G401.6 (cell line): ENCODE measurements around the gene BRME1.
"Not testable (repeated sequence)": the region's sequence is repeated elsewhere in the genome, so short reads cannot be mapped to it uniquely, and the experiment has no call there.

Source experiments
- FAIRE-seq: peaks from 2 replicates; lab custom pipeline; 2012; peaks lifted over from hg19 to GRCh38; lab: Jason Lieb, UNC

Gene BRME1

DNA sequence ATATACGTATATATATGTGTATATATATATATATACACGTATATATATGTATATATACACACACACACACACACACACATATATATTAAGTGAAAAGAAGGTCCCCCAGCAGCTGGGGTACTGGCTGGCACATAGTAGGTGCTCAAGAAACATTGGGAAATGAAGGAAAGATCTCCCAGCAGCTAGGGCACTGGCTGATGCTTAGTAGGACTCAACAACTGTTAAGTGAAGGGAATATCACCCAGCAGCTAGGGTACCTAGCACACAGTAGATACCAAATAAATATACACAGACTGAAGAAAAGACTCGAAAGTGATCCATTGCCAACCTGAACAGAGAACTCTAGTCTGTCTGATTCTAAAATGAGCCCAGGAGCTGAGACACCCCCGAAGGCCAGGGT lies 20.1 kb upstream of the BRME1 start:
- no peak for FAIRE-seq

DNA sequence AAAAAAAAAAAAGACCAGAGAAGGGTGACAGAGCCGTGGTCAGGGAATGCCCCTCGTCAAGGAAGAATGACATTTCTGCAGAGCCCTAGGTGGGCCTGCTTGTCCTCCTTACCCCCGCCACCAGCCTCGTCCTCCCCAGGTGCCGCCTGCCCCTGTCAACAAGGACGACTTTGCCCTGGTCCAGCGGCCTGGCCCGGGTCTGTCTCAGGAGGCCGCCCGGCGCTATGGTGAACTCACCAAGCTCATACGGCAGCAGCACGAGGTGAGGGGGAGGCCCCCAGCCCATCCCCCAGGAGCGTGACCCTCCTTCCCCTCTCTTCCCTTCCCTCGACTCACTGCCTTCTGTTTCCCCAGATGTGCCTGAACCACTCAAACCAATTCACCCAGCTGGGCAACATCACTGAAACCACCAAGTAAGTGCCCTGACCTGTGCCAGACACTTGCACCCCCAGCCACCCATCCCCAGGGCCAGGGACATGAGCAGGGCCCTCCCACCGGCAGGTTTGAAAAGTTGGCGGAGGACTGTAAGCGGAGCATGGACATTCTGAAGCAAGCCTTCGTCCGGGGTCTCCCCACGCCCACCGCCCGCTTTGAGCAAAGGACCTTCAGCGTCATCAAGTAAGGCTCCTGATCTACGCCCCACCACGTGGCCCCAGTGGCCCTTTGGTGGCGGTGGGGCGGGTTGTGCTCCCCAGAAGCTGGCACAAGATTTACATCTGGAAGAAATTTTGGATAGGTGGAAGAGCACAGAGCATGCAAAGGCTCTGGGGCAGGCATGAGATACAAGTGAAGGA lies 17.5 kb upstream of the BRME1 start:
- FAIRE-seq = no peak

GRCh38 chr19:13922118-13922517 lies 16.2 kb upstream of the BRME1 start:
- FAIRE-seq = not testable (repeated sequence)

DNA sequence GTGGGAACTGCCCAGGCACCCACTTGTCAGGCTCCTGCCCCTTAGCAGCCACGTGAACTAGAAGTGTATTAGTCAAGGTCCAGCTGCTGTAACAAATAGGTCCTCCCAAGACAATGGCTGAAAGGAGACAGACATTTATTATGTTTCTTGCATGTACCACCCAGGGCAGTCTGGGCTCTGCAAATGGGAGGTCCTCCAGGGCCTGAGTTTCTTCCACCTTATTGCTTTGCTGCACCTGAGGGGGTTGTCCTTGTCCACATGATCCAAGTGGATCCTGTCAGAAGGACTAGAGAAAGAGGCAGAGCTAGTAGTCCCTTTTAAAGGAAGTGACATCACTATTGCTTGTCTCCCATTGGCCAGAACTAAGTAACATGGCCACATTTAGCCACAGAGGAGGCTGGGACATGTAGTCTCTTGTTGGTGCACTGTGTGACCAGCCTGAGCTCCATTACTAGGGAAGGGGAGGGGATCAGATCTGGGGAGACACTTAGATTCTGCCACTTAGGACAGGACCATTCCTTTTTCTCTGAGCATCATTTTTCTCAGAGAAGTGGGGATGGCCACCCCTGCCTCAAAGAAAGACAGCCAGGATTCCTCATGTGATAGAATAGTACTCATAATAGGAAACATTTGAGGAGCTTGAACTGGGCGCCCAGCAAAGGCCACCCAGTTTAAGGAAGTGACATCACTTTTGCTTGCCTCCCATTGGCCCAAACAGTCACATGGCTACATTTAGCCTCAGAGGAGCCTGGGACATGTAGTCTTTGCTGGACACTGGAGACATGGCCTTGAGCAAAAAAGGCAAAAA lies 15.2 kb upstream of the BRME1 start:
- FAIRE-seq = peak; percentile 41

DNA sequence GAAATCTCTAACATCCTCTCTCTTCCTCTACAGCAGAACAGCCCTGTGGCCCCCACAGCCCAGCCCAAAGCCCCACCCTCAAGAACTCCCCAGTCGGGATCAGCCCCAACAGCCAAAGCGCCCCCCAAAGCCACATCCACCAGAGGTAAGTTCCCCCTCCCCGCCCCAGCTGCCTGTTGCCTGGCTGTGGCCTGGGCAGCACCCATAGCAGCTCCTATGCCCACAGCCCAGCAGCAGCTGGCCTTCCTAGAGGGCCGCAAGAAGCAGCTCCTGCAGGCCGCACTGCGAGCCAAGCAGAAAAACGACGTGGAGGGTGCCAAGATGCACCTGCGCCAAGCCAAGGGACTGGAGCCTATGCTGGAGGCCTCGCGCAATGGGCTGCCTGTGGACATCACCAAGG lies 14.6 kb upstream of the BRME1 start:
- FAIRE-seq = no peak

DNA sequence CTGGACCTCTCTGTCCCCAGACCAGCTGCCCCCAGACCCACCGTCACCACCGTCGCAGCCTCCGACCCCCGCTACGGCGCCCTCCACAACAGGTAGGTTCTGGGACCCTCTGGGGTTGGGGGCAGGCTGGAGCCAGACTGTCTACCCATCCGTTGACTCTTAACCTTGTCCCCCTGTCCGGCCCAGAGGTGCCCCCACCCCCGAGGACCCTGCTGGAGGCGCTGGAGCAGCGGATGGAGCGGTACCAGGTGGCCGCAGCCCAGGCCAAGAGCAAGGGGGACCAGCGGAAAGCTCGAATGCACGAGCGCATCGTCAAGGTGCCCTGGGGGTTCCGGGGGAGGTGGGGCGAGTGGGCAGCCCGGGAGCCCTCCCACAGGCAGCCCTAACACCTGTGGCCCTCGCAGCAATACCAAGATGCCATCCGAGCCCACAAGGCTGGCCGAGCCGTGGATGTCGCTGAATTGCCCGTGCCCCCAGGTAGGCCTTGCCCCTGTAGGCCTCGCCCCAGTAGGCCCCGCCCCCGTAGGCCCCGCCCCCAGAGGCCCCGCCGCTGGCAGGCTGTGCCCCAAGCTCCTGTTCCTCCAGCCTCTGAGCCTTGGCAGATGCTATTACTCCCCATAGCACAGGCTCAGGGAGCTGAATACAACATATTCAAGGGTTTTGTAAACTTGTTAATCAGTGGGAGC lies 13.0 kb upstream of the BRME1 start:
- no peak for FAIRE-seq

DNA sequence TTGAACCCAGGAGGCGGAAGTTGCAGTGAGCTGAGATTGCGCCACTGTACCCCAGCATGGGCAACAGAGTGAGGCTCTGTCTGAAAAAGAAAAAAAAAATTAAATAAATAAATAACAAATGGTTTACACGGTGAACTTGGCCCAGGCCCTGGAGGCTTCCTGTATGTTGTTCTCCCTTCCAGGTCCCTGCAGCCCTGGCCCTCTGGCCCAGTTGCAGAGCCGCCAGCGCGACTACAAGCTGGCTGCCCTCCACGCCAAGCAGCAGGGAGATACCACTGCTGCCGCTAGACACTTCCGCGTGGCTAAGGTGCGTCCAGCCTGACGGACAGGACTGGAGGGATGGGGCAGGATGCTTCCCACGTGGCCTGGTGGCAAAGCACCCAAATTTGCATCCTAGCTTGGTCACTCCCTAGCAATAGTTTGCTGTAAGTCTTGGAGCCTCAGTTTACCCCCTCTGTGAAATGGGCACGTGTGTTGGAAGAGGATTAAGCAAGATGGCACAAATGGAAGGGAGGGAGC lies 12.0 kb upstream of the BRME1 start:
- no peak for FAIRE-seq

- no peak for FAIRE-seq
Observed at GRCh38 chr19:13914777-13915176, 8.9 kb upstream of the BRME1 start.

- FAIRE-seq = no peak
Observed at GRCh38 chr19:13913352-13913751, 7.4 kb upstream of the BRME1 start.

- FAIRE-seq = no peak
Observed at GRCh38 chr19:13909430-13909829, 3.5 kb upstream of the BRME1 start.

- no peak for FAIRE-seq
Observed at GRCh38 chr19:13908674-13909073, 2.8 kb upstream of the BRME1 start.

DNA sequence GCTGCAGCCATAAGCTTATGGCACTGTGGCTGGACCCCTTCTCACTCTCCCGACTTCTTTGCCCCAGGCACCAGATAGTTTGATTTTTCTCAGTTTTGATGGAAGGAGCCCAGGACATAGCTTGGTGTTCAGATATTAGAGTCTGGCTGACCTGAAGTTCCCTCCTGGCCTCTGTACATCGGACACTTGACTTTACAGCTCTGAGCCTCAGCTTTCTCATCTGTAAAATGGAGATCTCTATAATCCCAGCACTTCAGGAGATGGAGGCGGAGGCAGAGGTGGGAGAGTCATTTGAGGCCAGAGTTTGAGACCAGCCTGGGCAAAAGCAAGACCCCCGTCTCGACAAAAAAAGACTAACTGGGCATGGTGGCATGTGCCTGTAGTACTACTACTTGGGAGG lies 993 bp upstream of the BRME1 start:
- no peak for FAIRE-seq

GRCh38 chr19:13906521-13906904 lies 596 bp upstream of the BRME1 start:
- FAIRE-seq = no peak

DNA sequence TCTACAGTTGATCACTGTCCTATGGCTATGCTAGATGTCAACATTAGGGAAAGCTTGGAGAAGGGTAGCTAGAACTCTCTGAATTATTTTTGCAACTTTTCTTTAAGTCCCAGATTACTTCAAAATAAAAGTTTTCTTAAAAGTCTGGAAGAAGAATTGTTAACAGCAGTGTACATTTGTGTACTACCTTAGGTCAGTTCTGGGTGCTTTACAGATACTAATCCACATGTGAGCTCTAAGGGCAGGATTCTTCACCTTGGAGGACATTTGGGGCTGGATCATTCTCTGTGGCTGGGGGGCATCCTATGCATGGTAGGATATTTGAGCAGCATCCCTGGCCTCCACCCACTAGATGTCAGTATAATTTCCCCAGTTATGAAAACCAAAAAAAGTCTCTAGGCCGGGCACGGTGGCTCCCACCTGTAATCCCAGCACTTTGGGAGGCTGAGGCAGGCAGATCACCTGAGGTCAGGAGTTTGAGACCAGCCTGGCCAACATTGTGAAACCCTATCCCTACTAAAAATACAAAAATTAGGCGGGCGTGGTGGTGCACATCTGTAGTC lies 2.8 kb downstream of the BRME1 start:
- no peak for FAIRE-seq

GRCh38 chr19:13899912-13900584 lies 5.9 kb downstream of the BRME1 start:
- FAIRE-seq = no peak

GRCh38 chr19:13899393-13899792 lies 6.5 kb downstream of the BRME1 start:
- FAIRE-seq = no peak

DNA sequence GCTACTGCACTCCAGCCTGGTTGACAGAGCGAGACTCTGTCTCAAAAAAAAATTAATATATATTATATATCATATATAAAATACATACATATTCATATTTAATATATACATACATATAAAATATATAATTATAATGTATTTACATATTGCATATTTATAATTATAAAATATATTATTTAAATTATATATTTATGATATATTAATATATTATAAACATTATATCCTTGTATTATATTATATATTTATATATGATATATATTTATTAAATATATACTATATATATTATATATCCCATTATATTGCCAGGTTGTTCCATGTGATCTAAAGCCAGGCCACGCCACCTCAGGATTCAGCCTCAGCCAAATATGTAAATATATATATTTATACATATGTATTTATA lies 9.7 kb downstream of the BRME1 start:
- FAIRE-seq = peak; percentile 97

- no peak for FAIRE-seq
Observed at GRCh38 chr19:13894552-13894951, 11.4 kb downstream of the BRME1 start.

DNA sequence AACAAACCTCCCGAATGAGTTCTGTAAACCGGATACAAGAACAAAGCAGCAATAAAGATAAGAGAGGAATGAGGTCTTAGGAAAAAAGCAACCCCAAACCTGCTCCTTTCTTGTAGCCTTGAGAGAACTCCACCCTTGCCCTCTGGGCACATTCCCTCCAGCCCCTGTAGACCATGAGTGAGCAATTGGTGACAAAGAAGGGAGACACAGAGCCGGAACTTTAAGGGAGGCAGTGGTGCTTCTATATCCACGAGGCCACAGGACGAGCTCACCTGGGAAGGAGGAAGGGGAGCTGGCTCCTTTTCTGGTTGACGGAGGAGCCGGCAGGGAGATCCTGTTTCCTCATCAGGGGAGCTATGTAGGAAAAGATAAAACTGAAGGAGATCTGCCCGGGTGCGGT lies 13.0 kb downstream of the BRME1 start:
- no peak for FAIRE-seq

- FAIRE-seq = no peak
Observed at GRCh38 chr19:13890136-13890535, 15.8 kb downstream of the BRME1 start.

DNA sequence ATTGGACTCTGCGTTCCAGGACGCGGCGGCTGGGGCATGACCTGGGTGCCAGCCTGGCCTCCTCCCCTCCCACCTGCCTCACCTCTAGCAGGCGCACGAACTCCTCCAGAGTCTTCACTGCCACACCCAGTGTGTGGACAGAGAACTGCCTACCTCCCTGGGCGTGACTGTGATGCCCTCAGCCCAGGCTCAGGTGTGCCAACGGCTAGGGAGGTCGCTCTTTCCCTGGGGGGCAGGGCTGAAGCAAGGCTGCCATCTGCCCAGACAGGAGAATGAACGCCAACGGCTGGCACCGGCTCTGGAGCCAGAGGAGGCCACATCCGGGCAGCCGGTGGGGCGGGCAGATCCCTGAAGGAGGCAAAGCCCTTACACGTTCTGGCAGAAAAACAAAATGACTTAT lies 17.6 kb downstream of the BRME1 start:
- FAIRE-seq = no peak

DNA sequence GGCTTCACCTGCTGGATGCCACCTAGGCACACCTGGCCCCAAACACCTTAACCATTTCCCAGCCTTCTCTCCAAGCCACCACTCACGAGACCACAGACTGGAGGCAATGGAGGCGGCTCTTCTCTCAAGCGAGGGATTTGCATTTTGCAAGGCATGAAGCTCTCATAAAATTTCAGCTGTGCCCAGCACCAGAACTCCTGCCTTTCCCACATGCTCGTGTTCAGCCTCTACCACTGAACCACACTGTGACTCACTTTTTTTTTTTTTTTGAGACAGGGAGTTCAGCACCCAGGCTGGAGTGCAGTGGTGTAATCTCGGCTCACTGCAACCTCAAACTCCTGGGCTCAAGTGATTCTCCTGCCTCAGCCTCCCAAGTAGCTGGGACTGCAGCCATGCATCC lies 18.4 kb downstream of the BRME1 start:
- no peak for FAIRE-seq
